ENCODE data around the gene C19orf33.
"Not testable (repeated sequence)": the region's sequence is repeated elsewhere in the genome, so short reads cannot be mapped to it uniquely, and the experiment has no call there.

C19orf33 gene

GRCh38 chr19:38335949-38336637 is 32.0 kb downstream of the C19orf33 start:
- DNase-seq (ENCODE audit: extremely low read depth in 1 of 2, low read depth in 1 of 2), result peak; percentile 84 to 86

DNA sequence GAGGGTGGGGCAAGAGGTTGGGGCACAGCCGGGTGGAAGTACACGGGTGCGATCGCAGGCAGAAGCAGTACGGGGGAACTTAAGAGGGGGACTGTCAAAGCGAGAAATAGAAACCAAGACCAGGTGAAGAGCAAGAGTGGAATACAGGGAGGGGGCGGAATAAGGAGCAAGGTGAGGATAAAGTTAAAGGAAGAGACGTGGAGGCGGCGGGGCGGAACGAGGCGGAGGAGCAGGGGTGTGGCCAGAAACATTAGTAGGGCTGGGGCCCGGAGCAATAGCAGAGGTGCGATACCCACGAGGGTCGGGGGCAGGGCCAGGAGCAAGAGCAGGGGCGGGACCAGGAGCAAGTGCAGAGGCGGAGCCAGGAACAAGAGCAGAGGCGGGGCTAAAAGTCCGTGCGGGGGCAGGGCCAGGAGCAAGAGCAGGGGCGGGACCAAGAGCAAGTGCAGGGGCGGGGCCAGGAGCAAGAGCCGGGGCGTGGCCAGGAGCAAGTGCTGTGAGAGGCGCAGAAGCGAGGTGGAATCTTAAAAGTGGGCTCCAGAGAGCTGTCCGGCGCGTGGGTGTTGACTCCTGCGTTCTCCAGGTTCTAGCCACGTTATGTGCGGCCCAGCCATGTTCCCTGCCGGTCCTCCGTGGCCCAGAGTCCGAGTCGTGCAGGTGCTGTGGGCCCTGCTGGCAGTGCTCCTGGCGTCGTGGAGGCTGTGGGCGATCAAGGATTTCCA is 32.7 kb downstream of the C19orf33 start:
- DNase-seq (ENCODE audit: extremely low read depth in 1 of 2, low read depth in 1 of 2), result peak; percentile 88 to 89

DNA sequence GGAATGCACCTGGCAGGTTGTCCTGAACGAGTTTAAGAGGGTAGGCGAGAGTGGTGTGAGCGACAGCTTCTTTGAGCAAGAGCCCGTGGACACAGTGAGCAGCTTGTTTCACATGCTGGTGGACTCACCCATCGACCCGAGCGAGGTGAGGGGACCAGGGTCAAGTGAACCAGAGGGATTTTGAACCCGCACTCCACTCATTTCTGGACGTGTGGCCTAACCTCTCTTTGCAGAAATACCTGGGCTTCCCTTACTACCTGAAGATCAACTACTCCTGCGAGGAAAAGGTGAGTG is 33.3 kb downstream of the C19orf33 start:
- DNase-seq (ENCODE audit: extremely low read depth in 1 of 2, low read depth in 1 of 2), result no peak

GRCh38 chr19:38339011-38339410 is 35.0 kb downstream of the C19orf33 start:
- DNase-seq (ENCODE audit: extremely low read depth in 1 of 2, low read depth in 1 of 2), result not testable (repeated sequence)

DNA sequence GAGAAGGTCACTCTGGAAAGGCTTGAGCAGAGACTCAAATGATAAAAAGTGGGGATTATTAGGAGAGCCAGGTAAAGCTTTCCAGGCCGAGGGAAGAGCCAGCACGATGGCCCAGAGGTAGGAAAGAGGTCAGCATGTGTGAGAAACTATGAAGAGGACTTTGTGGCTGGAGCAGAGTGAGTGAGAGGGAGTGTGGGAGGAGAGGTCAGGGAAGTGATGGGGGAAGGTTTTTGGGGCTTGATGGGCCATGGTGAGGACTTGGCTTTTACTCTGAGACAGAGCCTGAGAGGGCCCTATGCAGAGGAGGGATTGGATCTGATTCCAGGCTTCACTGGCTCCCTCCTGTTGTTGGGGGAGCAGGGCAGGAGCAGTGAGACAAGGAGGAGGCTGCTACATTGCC is 36.9 kb downstream of the C19orf33 start:
- DNase-seq (ENCODE audit: extremely low read depth in 1 of 2, low read depth in 1 of 2), result no peak

DNA sequence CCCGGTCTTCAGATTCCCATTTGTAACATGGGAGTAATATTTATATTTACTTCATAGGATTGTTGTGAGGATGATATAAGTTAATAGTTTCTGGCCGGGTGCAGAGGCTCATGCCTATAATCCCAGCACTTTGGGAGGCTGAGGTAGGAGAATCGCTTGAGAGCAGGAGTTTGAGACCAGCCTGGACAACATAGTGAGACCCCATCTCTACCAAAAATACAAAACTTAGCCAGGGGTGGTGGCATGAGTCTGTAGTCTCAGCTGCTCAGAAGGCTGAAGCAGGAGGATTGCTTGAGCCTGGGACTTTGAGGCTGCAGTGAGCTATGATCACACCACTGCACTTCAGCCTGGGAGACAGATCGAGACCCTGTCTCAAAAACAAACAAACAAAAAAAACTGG is 42.8 kb downstream of the C19orf33 start:
- DNase-seq (ENCODE audit: extremely low read depth in 1 of 2, low read depth in 1 of 2), result no peak

DNA sequence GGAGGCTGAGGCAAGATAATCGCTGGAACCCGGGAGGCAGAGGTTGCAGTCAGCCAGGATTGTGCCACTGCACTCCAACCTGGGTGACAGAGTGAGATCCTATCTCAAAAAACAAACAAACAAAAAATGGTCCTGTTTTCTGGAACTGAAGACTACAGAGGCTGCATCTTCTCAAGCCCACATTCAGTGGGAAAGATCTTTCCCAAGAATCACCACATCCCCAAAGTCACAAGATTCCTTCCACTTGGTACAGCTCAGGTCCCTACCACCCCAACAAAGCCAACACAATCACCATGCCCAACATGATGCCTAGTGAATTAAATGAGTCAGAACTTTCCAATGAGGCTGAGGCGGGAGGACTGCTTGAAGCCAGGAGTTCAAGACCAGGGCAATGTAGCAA is 46.8 kb downstream of the C19orf33 start:
- no peak for DNase-seq (ENCODE audit: extremely low read depth in 1 of 2, low read depth in 1 of 2)

- DNase-seq (ENCODE audit: extremely low read depth in 1 of 2, low read depth in 1 of 2), result no peak
These were observed 47.9 kb downstream of the C19orf33 start for GRCh38 chr19:38351865-38352395.

DNA sequence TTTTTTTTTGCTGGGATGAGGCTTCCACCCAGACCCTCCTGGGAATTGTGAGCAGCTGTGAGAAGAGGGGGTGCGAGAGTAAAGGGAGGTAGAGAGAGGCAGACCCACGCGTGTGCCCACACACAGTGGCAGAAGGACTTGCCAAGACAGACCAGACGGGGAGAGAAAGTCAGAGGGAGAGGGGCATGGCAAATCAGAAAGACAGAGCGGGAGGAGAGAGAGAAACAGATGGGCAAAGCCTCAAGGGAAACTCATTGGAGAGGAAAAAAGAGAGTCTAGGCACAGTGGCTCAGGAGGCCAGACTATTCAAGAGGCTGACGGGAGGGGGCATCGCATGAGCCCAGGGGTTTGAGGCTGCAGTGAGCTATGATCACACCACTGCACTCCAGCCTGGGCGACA is 48.6 kb downstream of the C19orf33 start:
- no peak for DNase-seq (ENCODE audit: extremely low read depth in 1 of 2, low read depth in 1 of 2)

Data from activated CD8-positive, alpha-beta memory T cell treated with anti-CD3 and anti-CD28 coated beads for 1 hour (primary cell).